SK-N-SH (cell line): ENCODE data around the gene RYR3. TPM values are rescaled to one million over a fixed set of nuclear protein-coding genes. Genes with fewer than 3 reads are reported as not detected.

Experiments used
- CTCF ChIA-PET: fragments of 300-600, 350-600 bp; formaldehyde crosslinking; extraction: SDS; loops from one replicate; lab custom pipeline; 2021; lab: Yijun Ruan, JAX
- POLR2A ChIA-PET: fragments of 350-600 bp; sonication (Branson Sonifier 250); formaldehyde crosslinking; extraction: SDS; loops from one replicate; lab custom pipeline; 2020; ENCODE audit warnings: antibody characterized with exemption, inconsistent platforms; lab: Yijun Ruan, JAX
- DNase-seq: peaks from one replicate; pipeline ENCODE4 v3.0.0; 2012
- H2AFZ ChIP-seq: fragments of 200-600 bp; sonication (generic); 2 replicates; pipeline ENCODE4 v1.8.1; 2016; ENCODE audit warnings: antibody characterized with exemption, mild to moderate bottlenecking, low read depth
- H3F3A ChIP-seq: fragments of 200-600 bp; sonication (generic); replicated peaks from 2 replicates; pipeline ENCODE3; 2016; ENCODE audit warnings: antibody characterized with exemption, mild to moderate bottlenecking; ENCODE audit not compliant: insufficient read depth
- H3K27ac ChIP-seq, 2 experiments: fragments of 200-500 bp in 1 of 2; fragments of 200-600 bp in 1 of 2; sonication (Bioruptor generic) in 1 of 2; sonication (generic), shearing (Covaris generic) in 1 of 2; 2 replicates each; pipeline versions ENCODE4 v1.5.1 to v1.6.1; 2014 to 2016; ENCODE audit warnings: low read depth in 2 of 2, inconsistent platforms in 1 of 2, low read length in 1 of 2, mild to moderate bottlenecking in 1 of 2, mixed read lengths in 1 of 2
- H3K27me3 ChIP-seq: fragments of 200-600 bp; sonication (generic), shearing (Covaris generic); 2 replicates; pipeline ENCODE4 v1.6.1; 2016; ENCODE audit warnings: mixed run types; ENCODE audit not compliant: insufficient read depth
- H3K36me3 ChIP-seq, 2 experiments: fragments of 200-500 bp in 1 of 2; fragments of 200-600 bp in 1 of 2; sonication (Bioruptor generic) in 1 of 2; sonication (generic) in 1 of 2; replicated peaks in 1 of 2; 2 replicates each; pipeline versions ENCODE3 to v1.5.1; 2014 to 2016; ENCODE audit warnings: low read length in 1 of 2, mild to moderate bottlenecking in 1 of 2; ENCODE audit not compliant: insufficient read depth in 2 of 2, control insufficient read depth in 1 of 2
- H3K4me1 ChIP-seq, 2 experiments: fragments of 200-500 bp in 1 of 2; fragments of 200-600 bp in 1 of 2; sonication (Bioruptor generic) in 1 of 2; sonication (generic), shearing (Covaris generic) in 1 of 2; 2 replicates each; pipeline versions ENCODE4 v1.5.1 to v1.6.1; 2014 to 2016; ENCODE audit warnings: low read depth in 1 of 2, low read length in 1 of 2, mixed run types in 1 of 2; ENCODE audit not compliant: insufficient read depth in 2 of 2, control insufficient read depth in 1 of 2
- H3K4me2 ChIP-seq: fragments of 200-600 bp; sonication (generic), shearing (Covaris generic); 2 replicates; pipeline ENCODE4 v1.6.1; 2017; ENCODE audit warnings: mixed run types
- H3K4me3 ChIP-seq, 2 experiments: fragments of 200-500 bp in 1 of 2; fragments of 200-600 bp in 1 of 2; sonication (Bioruptor generic) in 1 of 2; sonication (generic), shearing (Covaris generic) in 1 of 2; 2 replicates each; pipeline versions ENCODE4 v1.5.1 to v1.8.1; 2014 to 2016; ENCODE audit warnings: low read depth in 2 of 2, inconsistent platforms in 1 of 2, low read length in 1 of 2, mild to moderate bottlenecking in 1 of 2, mixed read lengths in 1 of 2, moderate library complexity in 1 of 2
- H3K79me2 ChIP-seq: fragments of 200-600 bp; sonication (generic); 2 replicates; pipeline ENCODE4 v1.8.1; 2017; ENCODE audit warnings: mild to moderate bottlenecking; ENCODE audit not compliant: insufficient read depth
- H3K9ac ChIP-seq: fragments of 200-600 bp; sonication (generic); 2 replicates; pipeline ENCODE4 v1.6.1; 2017; ENCODE audit warnings: mixed run types
- H3K9me2 ChIP-seq: fragments of 200-600 bp; sonication (generic); 2 replicates; pipeline ENCODE4 v1.6.1; 2017; ENCODE audit warnings: mixed run types
- H3K9me3 ChIP-seq: fragments of 200-600 bp; sonication (generic); 2 replicates; pipeline ENCODE4 v1.6.1; 2017; ENCODE audit warnings: mixed run types, mild to moderate bottlenecking, moderate library complexity
- H4K20me1 ChIP-seq: fragments of 200-600 bp; sonication (generic); 2 replicates; pipeline ENCODE4 v1.6.1; 2017; ENCODE audit warnings: mild to moderate bottlenecking, mixed run types; ENCODE audit not compliant: insufficient read depth
- EP300 ChIP-seq, 2 experiments: IDR thresholded peaks; 2 replicates each; pipeline versions ENCODE4 v1.4.0 to v1.6.1; 2012; ENCODE audit warnings: borderline replicate concordance in 1 of 2, low read depth in 1 of 2, low read length in 1 of 2
- FOSL2 ChIP-seq: IDR thresholded peaks from 2 replicates; pipeline ENCODE4 v1.4.0; 2012; ENCODE audit warnings: low read depth, mild to moderate bottlenecking, moderate library complexity, borderline replicate concordance
- FOXJ3 ChIP-seq: sonication (generic); formaldehyde crosslinking; IDR thresholded peaks from 2 replicates; pipeline ENCODE4 v1.5.1; 2020; ENCODE audit warnings: mild to moderate bottlenecking, missing genetic modification reagents
- FOXM1 ChIP-seq: IDR thresholded peaks from 2 replicates; pipeline ENCODE4 v1.4.0; 2012; ENCODE audit warnings: low read depth, mild to moderate bottlenecking
- GABPA ChIP-seq: IDR thresholded peaks from 2 replicates; pipeline ENCODE4 v1.4.0; 2012; ENCODE audit warnings: low read depth, mild to moderate bottlenecking
- JUND ChIP-seq: IDR thresholded peaks from 2 replicates; pipeline ENCODE4 v1.4.0; 2012
- MAX ChIP-seq: IDR thresholded peaks from 2 replicates; pipeline ENCODE4 v1.4.0; 2012; ENCODE audit warnings: low read depth
- NFIC ChIP-seq: IDR thresholded peaks from 2 replicates; pipeline ENCODE4 v1.4.0; 2012; ENCODE audit warnings: borderline replicate concordance
- PBX3 ChIP-seq: IDR thresholded peaks from 2 replicates; pipeline ENCODE4; 2012
- POLR2AphosphoS5 ChIP-seq: IDR thresholded peaks from 2 replicates; pipeline ENCODE4 v1.6.1; 2012; ENCODE audit warnings: low read depth, low read length
- RCOR1 ChIP-seq: fragments of 150-350 bp; IDR thresholded peaks from 2 replicates; pipeline ENCODE4 v1.6.1; 2017; ENCODE audit warnings: antibody characterized with exemption, low read length
- SIN3A ChIP-seq: IDR thresholded peaks from 2 replicates; pipeline ENCODE4 v1.6.1; 2012; ENCODE audit warnings: low read depth, mild to moderate bottlenecking, low read length, moderate library complexity, borderline replicate concordance
- TCF12 ChIP-seq: IDR thresholded peaks from 2 replicates; pipeline ENCODE4 v1.4.0; 2012
- TEAD4 ChIP-seq: IDR thresholded peaks from 2 replicates; pipeline ENCODE4 v1.4.0; 2012; ENCODE audit warnings: mild to moderate bottlenecking, borderline replicate concordance; ENCODE audit not compliant: insufficient read depth
- ZBTB33 ChIP-seq: IDR thresholded peaks from 2 replicates; pipeline ENCODE4 v1.4.0; 2012; ENCODE audit warnings: low read depth, borderline replicate concordance
- WGBS: methylation state at CpG from one replicate; pipeline ENCODE4 v1.1.6; 2017; ENCODE audit warnings: low lambda C conversion rate; 5-methylcytosine and 5-hydroxymethylcytosine counted together
- polyA plus RNA-seq, 3 experiments: library from polyadenylated mRNA; depleted of rRNA; stranded (reverse); fragments of >200 nt; gene quantifications; 2 replicates each; pipeline ENCODE4 v1.2.3, GENCODE V29; 2012
- TF ChIP-seq, protein P1 (sequence below): fragments of 200-600 bp; sonication (generic); IDR thresholded peaks from 2 replicates; pipeline ENCODE4 v1.6.1; 2017; ENCODE audit warnings: antibody characterized with exemption, mild to moderate bottlenecking, moderate library complexity

Gene RYR3
- polyA plus RNA-seq, 1 of the 3 experiments (the other 2 are of a cell fraction): 0.02 TPM

GRCh38 chr15:33377204-33377603 lies 66.4 kb downstream of the RYR3 start:
- 82% methylated on average over 4 of the region's 4 CpGs for WGBS
- Histone ChIP-seq H3F3A (no peaks in the 10 kb centered on the region), H3K9ac (no peak overlapping the region), H3K79me2 (no peaks in the 10 kb centered on the region), H3K4me2 (no peak overlapping the region), H3K9me3 (no peaks in the 10 kb centered on the region), H3K9me2 (no peaks in the 10 kb centered on the region), H3K27me3 (no peaks in the 10 kb centered on the region; the same call in 1 of the 2 replicates), H3K36me3 (no peaks in the 10 kb centered on the region), H4K20me1 (no peaks in the 10 kb centered on the region), H3K4me1 (peaks cover 0 to 6% of the 10 kb centered on the region in 2 experiments; a peak in 2 of 4 replicates), H3K27ac (no peak overlapping the region), H3K4me3 (no peak overlapping the region), H2AFZ (no peak overlapping the region)
- ChIA-PET POLR2A (no interaction called here), CTCF (no interaction called here)
- DNase-seq: no peak
- TF ChIP-seq FOXM1 (no peak), POLR2AphosphoS5 (no peak), FOSL2 (no peak), FOXJ3 (CRISPR knock-in tag) (no peak), RCOR1 (no peak)
- TF ChIP-seq, protein P1, sequence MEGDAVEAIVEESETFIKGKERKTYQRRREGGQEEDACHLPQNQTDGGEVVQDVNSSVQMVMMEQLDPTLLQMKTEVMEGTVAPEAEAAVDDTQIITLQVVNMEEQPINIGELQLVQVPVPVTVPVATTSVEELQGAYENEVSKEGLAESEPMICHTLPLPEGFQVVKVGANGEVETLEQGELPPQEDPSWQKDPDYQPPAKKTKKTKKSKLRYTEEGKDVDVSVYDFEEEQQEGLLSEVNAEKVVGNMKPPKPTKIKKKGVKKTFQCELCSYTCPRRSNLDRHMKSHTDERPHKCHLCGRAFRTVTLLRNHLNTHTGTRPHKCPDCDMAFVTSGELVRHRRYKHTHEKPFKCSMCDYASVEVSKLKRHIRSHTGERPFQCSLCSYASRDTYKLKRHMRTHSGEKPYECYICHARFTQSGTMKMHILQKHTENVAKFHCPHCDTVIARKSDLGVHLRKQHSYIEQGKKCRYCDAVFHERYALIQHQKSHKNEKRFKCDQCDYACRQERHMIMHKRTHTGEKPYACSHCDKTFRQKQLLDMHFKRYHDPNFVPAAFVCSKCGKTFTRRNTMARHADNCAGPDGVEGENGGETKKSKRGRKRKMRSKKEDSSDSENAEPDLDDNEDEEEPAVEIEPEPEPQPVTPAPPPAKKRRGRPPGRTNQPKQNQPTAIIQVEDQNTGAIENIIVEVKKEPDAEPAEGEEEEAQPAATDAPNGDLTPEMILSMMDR: no peak

GRCh38 chr15:33378866-33379480 lies 68.2 kb downstream of the RYR3 start:
- no peaks in the 10 kb centered on the region for H3F3A ChIP-seq
- no peaks in the 10 kb centered on the region for H3K79me2 ChIP-seq
- H3K36me3 ChIP-seq: no peaks in the 10 kb centered on the region
- no peak overlapping the region for H2AFZ ChIP-seq
- H3K9me3 ChIP-seq: no peaks in the 10 kb centered on the region
- ChIA-PET CTCF (no interaction called here), POLR2A (no interaction called here)
- no peak for TF ChIP-seq TEAD4
- no peak for TF ChIP-seq GABPA
- TF ChIP-seq RCOR1: no peak
- TF ChIP-seq NFIC: no peak
- no peak for TF ChIP-seq FOXJ3 (CRISPR knock-in tag)
- TF ChIP-seq ZBTB33: no peak
- TF ChIP-seq SIN3A: no peak
- TF ChIP-seq JUND: no peak
- TF ChIP-seq PBX3: no peak
- no peak for TF ChIP-seq EP300 (IDR thresholded peaks at IDR 0.05; ENCODE audit: borderline replicate concordance in 1 of 2, low read depth in 1 of 2, low read length in 1 of 2)
- TF ChIP-seq TCF12: no peak
- TF ChIP-seq MAX: no peak
- H3K27me3 ChIP-seq: no peaks in the 10 kb centered on the region; the same call in 1 of the 2 replicates
- H3K9ac ChIP-seq: no peak overlapping the region
- no peak for DNase-seq
- no peaks in the 10 kb centered on the region for H4K20me1 ChIP-seq
- peaks cover 0 to 6% of the 10 kb centered on the region in 2 experiments; a peak in 1 of 4 replicates for H3K4me1 ChIP-seq
- H3K27ac ChIP-seq: no peak overlapping the region
- no peak overlapping the region for H3K4me3 ChIP-seq
- WGBS: 62% methylated on average over 2 of the region's 2 CpGs
- no peaks in the 10 kb centered on the region for H3K9me2 ChIP-seq
- H3K4me2 ChIP-seq: no peak overlapping the region
